ENCODE results near the gene GPR15. TPM values are rescaled to one million over a fixed set of nuclear protein-coding genes. Genes with fewer than 3 reads are reported as not detected.
"Not testable (repeated sequence)": the region's sequence is repeated elsewhere in the genome, so short reads cannot be mapped to it uniquely, and the experiment has no call there.

The GPR15 gene
- total RNA-seq, 1 experiment from 2014 or later: not detected

GRCh38 chr3:98556164-98557130 lies 24.7 kb downstream of the GPR15 start:
- no peak for DNase-seq (ENCODE audit: low read depth)

DNA sequence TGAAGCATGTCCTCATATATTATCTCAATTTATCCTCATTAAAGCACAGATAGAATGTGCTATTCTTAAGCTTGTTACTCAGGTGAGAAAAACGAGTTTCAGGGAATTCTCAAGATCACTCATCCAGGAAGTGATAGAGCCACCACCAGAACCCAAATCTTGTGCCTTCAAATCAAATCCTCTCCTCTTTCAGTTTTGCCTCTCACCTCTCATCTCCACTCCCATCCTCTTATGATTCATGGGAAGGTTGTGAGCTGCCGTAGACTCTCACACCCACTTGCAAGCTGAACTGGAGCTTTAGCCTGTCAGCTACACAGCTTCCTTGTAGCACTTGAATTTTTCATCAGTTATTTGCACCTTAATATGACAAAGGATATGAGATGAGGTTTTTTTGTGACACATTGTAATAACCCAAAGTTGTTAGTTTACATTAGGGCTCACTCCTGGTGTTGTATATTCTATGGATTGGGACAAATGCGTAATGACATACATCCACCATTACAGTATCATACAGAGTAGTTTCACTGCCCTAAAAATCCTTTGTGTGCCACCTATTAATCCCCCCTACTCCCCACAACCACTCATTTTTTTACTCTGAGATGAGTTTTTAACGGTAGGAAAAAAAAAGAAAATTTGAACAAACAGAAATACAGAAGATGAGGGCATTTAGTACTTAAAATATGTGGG lies 25.7 kb downstream of the GPR15 start:
- no peak for DNase-seq (ENCODE audit: low read depth)

DNA sequence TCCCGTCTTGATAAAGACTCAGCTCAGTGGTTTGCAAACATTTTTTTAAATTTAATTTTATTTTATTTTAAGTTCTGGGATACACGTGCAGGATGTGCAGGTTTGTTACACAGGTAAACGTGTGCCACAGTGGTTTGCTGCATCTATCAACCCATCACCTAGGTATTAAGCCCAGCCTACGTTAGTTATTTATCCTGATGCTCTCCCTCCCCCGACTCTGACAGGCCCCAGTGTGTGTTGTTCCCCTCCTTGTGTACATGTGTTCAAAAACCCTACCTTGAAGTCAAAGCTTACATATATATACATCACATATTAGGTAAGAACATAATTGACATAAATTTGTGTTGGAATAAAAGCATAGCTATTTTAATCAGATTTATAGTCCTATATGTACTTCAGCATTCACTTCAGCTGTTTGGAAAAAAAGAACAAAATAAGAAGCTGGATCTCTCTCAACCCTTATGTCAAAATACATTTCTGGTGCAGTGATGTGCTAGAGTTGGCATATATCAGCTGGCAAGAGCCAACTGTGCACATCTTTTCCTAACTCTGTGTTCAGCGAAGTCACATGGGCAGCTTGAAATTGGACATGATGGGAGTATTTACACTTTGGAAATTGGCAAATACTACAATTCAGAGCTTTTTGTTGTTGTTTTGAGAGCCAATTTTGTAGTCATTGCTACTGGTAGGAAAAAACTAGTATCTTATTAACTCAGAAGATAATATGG lies 26.5 kb downstream of the GPR15 start:
- DNase-seq (ENCODE audit: low read depth): no peak

DNA sequence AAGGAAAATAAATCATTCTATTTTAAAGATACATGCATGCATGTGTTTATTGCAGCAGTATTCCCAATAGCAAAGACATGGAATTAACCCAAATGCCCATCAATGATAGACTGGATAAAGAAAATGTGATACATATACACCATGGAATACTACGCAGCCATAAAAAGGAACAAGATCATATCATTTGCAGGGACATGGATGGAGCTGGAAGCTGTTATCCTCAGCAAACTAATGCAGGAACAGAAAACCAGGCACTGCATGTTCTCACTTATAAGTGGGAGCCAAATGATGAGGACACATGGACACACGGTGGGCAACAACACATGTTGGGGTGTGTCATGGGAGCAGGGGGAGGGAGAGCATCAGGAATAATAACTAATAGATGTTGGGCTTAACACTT lies 28.0 kb downstream of the GPR15 start:
- DNase-seq (ENCODE audit: low read depth): not testable (repeated sequence)

DNA sequence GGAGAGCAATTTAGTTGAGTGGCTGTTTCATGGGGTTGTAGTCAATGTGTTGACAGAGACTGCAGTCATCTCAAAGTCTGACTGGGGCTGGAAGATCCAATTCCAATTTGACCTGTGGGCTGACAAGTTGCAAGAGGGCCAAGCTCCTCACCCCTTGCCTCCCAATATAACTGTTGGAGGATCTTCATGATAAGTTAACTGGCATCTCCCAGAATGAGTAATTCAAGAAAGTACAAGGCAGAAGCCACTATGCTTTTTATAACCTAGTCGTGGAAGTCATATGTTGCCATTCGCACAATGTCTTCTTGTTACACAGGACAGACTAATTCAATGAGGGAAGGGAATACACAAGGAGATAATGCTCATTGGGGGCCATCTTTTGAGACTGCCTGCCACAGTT lies 29.1 kb downstream of the GPR15 start:
- DNase-seq (ENCODE audit: low read depth): no peak

- peak; percentile 54 for DNase-seq (ENCODE audit: low read depth)
Measured at GRCh38 chr3:98561727-98562521, 30.1 kb downstream of the GPR15 start.

GRCh38 chr3:98563661-98564281 lies 32.0 kb downstream of the GPR15 start:
- peak; percentile 78 for DNase-seq (ENCODE audit: low read depth)

DNA sequence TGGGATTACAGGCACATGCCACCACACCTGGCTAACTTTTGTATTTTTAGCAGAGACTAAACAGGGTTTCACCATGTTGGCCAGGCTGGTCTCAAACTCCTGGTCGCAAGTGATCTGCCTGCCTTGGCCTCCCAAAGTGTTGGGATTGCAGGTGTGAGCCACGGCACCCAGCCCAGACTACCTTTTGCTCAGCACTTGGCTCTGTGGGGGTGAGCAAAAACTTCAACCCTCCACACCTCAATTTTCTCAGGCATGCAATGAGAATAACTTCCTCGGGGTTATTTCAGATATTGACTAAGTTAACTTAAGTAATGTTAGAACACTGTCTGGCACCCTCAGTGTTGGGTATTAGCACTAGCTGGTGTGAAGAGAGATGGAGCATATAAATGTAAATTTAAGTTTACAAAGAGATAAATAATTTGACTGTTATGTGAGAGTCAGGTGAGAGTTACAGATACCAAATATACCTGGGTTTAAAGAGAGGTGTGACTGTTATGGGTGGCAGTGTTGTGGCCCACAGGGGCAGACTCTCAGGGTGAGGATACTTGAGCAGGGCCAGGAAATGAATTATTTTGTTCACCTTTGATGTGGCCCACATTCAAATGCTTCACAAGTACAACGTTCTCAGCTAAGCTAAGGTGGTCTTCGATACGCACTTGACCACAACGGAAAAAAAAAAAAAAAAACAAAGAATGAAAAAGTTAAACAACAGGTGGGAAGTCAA lies 32.7 kb downstream of the GPR15 start:
- DNase-seq (ENCODE audit: low read depth): no peak

GRCh38 chr3:98565237-98565643 lies 33.5 kb downstream of the GPR15 start:
- no peak for DNase-seq (ENCODE audit: low read depth)

DNA sequence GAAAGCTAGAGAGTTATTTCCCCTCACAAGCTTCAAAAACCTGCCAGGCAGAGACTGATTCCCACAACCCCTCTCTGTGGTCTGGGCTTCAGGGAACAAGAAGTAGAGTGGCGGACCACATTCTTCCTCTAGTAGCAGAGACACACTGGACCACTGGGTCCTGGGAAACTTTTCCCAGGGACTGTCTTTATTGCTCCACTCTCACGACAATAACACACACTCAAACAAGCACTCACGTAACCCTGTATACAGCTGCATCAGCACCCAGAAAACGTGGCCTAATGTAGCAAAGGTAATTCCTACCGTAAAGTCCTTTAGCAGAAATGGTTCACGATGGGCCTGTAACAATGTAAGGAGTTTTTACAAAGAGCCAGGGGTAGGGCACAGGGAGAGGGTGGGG lies 34.1 kb downstream of the GPR15 start:
- DNase-seq (ENCODE audit: low read depth): no peak

GRCh38 chr3:98567666-98568270 lies 36.0 kb downstream of the GPR15 start:
- DNase-seq (ENCODE audit: low read depth): no peak

- DNase-seq (ENCODE audit: low read depth): no peak
Measured at GRCh38 chr3:98568402-98568801, 36.6 kb downstream of the GPR15 start.

DNA sequence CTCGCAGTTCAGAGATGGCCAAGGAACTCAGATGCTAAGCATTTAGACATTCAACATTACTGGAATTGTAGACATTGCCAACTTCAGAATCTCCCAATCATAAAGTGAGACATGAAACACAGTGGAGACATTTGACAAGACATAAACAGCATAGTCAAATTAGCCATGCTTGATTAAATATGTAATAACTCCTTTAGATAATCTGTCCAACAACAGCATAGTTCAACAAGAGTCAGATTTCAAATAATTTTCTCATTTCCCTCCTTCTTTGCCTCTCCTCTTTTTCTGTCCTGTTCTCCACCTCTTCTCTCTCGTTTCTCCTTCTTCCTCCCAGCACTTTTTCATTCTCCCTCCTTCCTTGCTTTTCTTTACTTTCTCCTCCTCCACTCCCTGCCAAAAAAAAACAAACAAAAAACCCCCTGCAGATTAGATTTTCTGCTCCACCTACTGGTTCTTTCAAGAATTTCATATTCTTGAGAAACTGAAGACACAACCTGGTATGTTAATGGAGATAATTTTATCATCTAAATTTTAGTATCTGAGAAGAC lies 41.5 kb downstream of the GPR15 start:
- peak; percentile 41 for DNase-seq (ENCODE audit: low read depth)

GRCh38 chr3:98574132-98574531 lies 42.4 kb downstream of the GPR15 start:
- no peak for DNase-seq (ENCODE audit: low read depth)

DNA sequence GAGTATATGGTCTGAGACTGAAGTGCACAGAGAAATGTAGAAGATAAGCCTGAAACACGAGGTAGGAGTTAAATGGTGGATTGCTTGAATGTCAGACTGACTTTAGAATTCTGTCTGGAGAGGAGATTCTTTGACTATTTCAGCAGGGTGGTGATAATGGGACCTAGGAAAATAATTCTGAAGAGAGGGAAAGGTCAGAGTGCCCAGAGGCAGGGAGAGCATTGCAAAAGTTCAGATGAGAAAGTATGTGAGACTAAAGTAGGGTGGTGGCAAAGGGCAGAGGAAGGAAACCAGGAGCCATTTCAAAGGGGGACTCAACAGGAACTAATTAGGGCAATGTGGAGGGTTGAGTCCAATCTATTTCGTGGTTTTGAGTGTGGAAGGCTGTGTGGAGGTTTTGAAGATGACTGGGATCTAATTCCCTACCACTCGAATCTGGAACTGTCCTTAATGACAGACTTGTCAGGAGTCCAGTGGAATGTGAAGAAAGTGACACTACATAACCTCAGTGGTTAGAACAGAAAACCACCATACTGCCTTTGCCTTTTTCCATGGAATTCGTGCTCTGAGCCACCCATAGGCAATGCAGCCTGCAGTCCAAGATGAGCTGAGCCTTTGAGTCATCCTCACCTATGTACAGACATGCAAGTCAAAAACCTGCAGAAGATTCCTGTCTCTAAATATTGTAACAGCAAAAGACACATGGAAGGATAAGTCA lies 45.6 kb downstream of the GPR15 start:
- peak; percentile 61 for DNase-seq (ENCODE audit: low read depth)

GRCh38 chr3:98580401-98581386 lies 48.9 kb downstream of the GPR15 start:
- DNase-seq (ENCODE audit: low read depth): no peak

GRCh38 chr3:98581474-98581873 lies 49.7 kb downstream of the GPR15 start:
- DNase-seq (ENCODE audit: low read depth): no peak

Measured in HT1080 (cell line).